IMR-90 (cell line): ENCODE results near the gene TRIM24. TPM values are rescaled to one million over a fixed set of nuclear protein-coding genes. Genes with fewer than 3 reads are reported as not detected.

Source experiments
- ATAC-seq: fragments of 200-7000 bp; cut with Tn5 transposase; 2 replicates; pipeline ENCODE4 v1.9.1; 2020; ENCODE audit warnings: low read depth, mild to moderate bottlenecking, moderate library complexity
- BruUV-seq: library from RNA; stranded (reverse); fragments of 400-500 nt; replicated peaks from 2 replicates; lab custom pipeline; 2021; lab: Mats Ljungman, UMichigan
- CTCF ChIA-PET: fragments of 300-600 bp; formaldehyde crosslinking; extraction: SDS; loops from one replicate; lab custom pipeline; 2021; ENCODE audit warnings: antibody characterized with exemption; lab: Yijun Ruan, JAX
- POLR2A ChIA-PET: fragments of 300-600 bp; sonication (Branson Sonifier 250); formaldehyde crosslinking; loops from one replicate; lab custom pipeline; 2022; ENCODE audit warnings: antibody characterized with exemption; ENCODE audit not compliant: unreplicated experiment; lab: Charles Lee
- DNase-seq: peaks from one replicate; pipeline ENCODE4 v3.0.0; 2013
- H2AFZ ChIP-seq: replicated peaks from 2 replicates; pipeline ENCODE3; 2013; ENCODE audit warnings: low read length, mild to moderate bottlenecking; ENCODE audit not compliant: poor library complexity
- H2AK5ac ChIP-seq: 2 replicates; pipeline ENCODE4 v1.6.1; 2013; ENCODE audit warnings: low read depth, low read length, inconsistent platforms
- H2AK9ac ChIP-seq: replicated peaks from 2 replicates; pipeline ENCODE3; 2013; ENCODE audit warnings: mild to moderate bottlenecking, low read depth, low read length, moderate library complexity; ENCODE audit not compliant: poor library complexity
- H2BK120ac ChIP-seq: 2 replicates; pipeline ENCODE4 v1.6.1; 2013; ENCODE audit warnings: low read depth, low read length, inconsistent platforms
- H2BK15ac ChIP-seq: 3 replicates; pipeline ENCODE4 v1.6.1; 2013; ENCODE audit warnings: low read depth, low read length, inconsistent platforms
- H2BK20ac ChIP-seq: 2 replicates; pipeline ENCODE4 v1.6.1; 2013; ENCODE audit warnings: low read depth, mild to moderate bottlenecking, inconsistent platforms, low read length, moderate library complexity
- H2BK5ac ChIP-seq: 2 replicates; pipeline ENCODE4 v1.6.1; 2013; ENCODE audit warnings: mild to moderate bottlenecking, low read depth, low read length, inconsistent platforms; ENCODE audit not compliant: poor library complexity, severe bottlenecking
- H3K14ac ChIP-seq: replicated peaks from 2 replicates; pipeline ENCODE4 v1.6.1; 2013; ENCODE audit warnings: low read depth, low read length, inconsistent platforms
- H3K18ac ChIP-seq: 2 replicates; pipeline ENCODE4 v1.6.1; 2013; ENCODE audit warnings: low read depth, low read length, control low read depth
- H3K23ac ChIP-seq: 2 replicates; pipeline ENCODE4 v1.6.1; 2013; ENCODE audit warnings: low read depth, low read length, inconsistent platforms
- H3K27ac ChIP-seq: 2 replicates; pipeline ENCODE4 v1.5.1; 2013; ENCODE audit warnings: mild to moderate bottlenecking, control low read depth, low read length; ENCODE audit not compliant: insufficient read depth
- H3K27me3 ChIP-seq: 2 replicates; pipeline ENCODE4 v1.6.1; 2013; ENCODE audit warnings: low read length; ENCODE audit not compliant: control insufficient read depth, insufficient read depth
- H3K36me3 ChIP-seq: 2 replicates; pipeline ENCODE4 v1.6.1; 2013; ENCODE audit warnings: low read length, mixed read lengths; ENCODE audit not compliant: control insufficient read depth, insufficient read depth
- H3K4ac ChIP-seq: 2 replicates; pipeline ENCODE4 v1.6.1; 2013; ENCODE audit warnings: low read depth, low read length, inconsistent platforms
- H3K4me1 ChIP-seq: 2 replicates; pipeline ENCODE4 v1.6.1; 2013; ENCODE audit warnings: low read length, mixed read lengths; ENCODE audit not compliant: control insufficient read depth, insufficient read depth
- H3K4me2 ChIP-seq: 2 replicates; pipeline ENCODE4 v1.6.1; 2013; ENCODE audit warnings: low read depth, mild to moderate bottlenecking, control low read depth, low read length, moderate library complexity
- H3K4me3 ChIP-seq: 2 replicates; pipeline ENCODE4 v1.5.1; 2013; ENCODE audit warnings: low read depth, mild to moderate bottlenecking, control low read depth, low read length, moderate library complexity; ENCODE audit not compliant: insufficient read depth
- H3K56ac ChIP-seq: 2 replicates; pipeline ENCODE4 v1.6.1; 2013; ENCODE audit warnings: low read length, inconsistent platforms; ENCODE audit not compliant: insufficient read depth; ENCODE audit errors: extremely low read depth
- H3K79me1 ChIP-seq, 2 experiments: 2 replicates each; pipeline ENCODE4 v1.6.1; 2013; ENCODE audit warnings: low read length in 2 of 2, inconsistent platforms in 1 of 2, low read depth in 1 of 2
- H3K9ac ChIP-seq: 2 replicates; pipeline ENCODE4 v1.6.1; 2013; ENCODE audit warnings: low read depth, low read length, control low read depth
- H3K9me1 ChIP-seq: 2 replicates; pipeline ENCODE4 v1.6.1; 2013; ENCODE audit warnings: low read length, inconsistent platforms; ENCODE audit not compliant: insufficient read depth
- H3K9me3 ChIP-seq: 2 replicates; pipeline ENCODE4 v1.6.1; 2013; ENCODE audit warnings: low read length; ENCODE audit not compliant: control insufficient read depth, insufficient read depth
- H4K20me1 ChIP-seq: 2 replicates; pipeline ENCODE4 v1.6.1; 2013; ENCODE audit warnings: low read length, inconsistent platforms; ENCODE audit not compliant: insufficient read depth
- H4K5ac ChIP-seq: 2 replicates; pipeline ENCODE4 v1.6.1; 2013; ENCODE audit warnings: mild to moderate bottlenecking, low read depth, low read length, control low read depth
- H4K8ac ChIP-seq, 2 experiments: 2 replicates each; pipeline ENCODE4 v1.6.1; 2013; ENCODE audit warnings: low read depth in 2 of 2, low read length in 2 of 2, control low read depth in 1 of 2, inconsistent platforms in 1 of 2
- H4K91ac ChIP-seq: 2 replicates; pipeline ENCODE4 v1.6.1; 2013; ENCODE audit warnings: low read depth, low read length, inconsistent platforms; ENCODE audit not compliant: insufficient read depth
- WGBS, 2 experiments: methylation state at CpG; one replicate each; pipeline versions ENCODE4 v1.1.5 to v1.1.7; 2013; ENCODE audit warnings: missing lambda C conversion rate in 2 of 2; ENCODE audit not compliant: insufficient read length in 1 of 2; ENCODE audit errors: extremely low coverage in 2 of 2; 5-methylcytosine and 5-hydroxymethylcytosine counted together
- dilution Hi-C: fragments of 300-500 bp; cut with HindIII; formaldehyde crosslinking; loops from one replicate; pipeline ENCODE4 v1.14.3; 2018; ENCODE audit warnings: low sequenced_read_pairs; ENCODE audit not compliant: unreplicated experiment
- in situ Hi-C: fragments of 300-500 bp; cut with MboI; formaldehyde crosslinking; loops from 3 replicates; pipeline ENCODE4 v1.14.3; 2019; ENCODE audit warnings: low sequenced_read_pairs, inconsistent platforms, mixed read lengths
- intact Hi-C: fragments of 100-400 bp; cut with micrococcal nuclease; formaldehyde crosslinking; loops from 2 replicates; pipeline ENCODE4 v1.10.0; 2022
- polyA plus RNA-seq, 3 experiments: library from polyadenylated mRNA; depleted of rRNA; stranded (reverse); fragments of >200 nt; gene quantifications; 2 replicates each; pipeline ENCODE4 v1.2.3, GENCODE V29; 2012; ENCODE audit warnings: low replicate concordance in 1 of 3
- total RNA-seq: library from RNA; depleted of rRNA; stranded (reverse); fragments of >200 nt; gene quantifications from 2 replicates; pipeline ENCODE4 v1.2.3, GENCODE V29; 2012
- TF ChIP-seq, protein P1 (sequence below): fragments of 150-350 bp; IDR thresholded peaks from 2 replicates; pipeline ENCODE4 v1.6.1; 2017; ENCODE audit warnings: mild to moderate bottlenecking, antibody characterized with exemption, low read length, low read depth

The TRIM24 gene
- total and polyA plus RNA-seq, 2 of the 4 experiments (the other 2 are of a cell fraction) = 4.1 to 5.7 TPM

DNA sequence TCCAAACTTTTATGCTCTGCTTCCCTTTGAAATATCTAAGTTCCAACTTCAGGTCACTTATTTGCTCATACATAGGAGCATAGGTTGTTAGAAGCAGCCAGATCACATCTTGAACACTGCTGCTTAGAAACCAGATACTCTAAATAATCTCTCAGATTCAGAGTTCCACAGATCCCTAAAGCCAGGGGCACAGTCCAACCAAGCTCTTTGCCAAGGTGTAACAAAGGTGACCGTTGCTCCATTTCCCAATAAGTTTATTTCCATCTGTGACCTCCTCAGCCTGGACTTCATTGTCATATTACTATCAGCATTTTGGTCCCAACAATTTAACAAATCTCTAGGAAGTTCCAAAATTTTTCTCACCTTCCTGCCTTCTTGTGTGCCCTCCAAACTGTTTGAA lies 52.8 kb downstream of the TRIM24 start:
- no peak overlapping the region for H2BK20ac ChIP-seq
- H3K4me2 ChIP-seq = no peak overlapping the region
- DNase-seq = no peak
- H2AK9ac ChIP-seq = no peak overlapping the region
- POLR2A ChIA-PET = no interaction called here
- no peak overlapping the region for H3K4ac ChIP-seq
- H3K23ac ChIP-seq = no peak overlapping the region
- H3K4me3 ChIP-seq = no peak overlapping the region
- no peak overlapping the region for H3K27ac ChIP-seq
- no TSS peak for BruUV-seq
- H4K8ac ChIP-seq = no peak overlapping the region
- no peaks in the 10 kb centered on the region for H3K27me3 ChIP-seq
- H3K9me1 ChIP-seq = no peaks in the 10 kb centered on the region
- no peak overlapping the region for H4K5ac ChIP-seq
- H3K79me1 ChIP-seq = peaks cover 8% of the 10 kb centered on the region in 2 experiments; a peak in 2 of 4 replicates
- H4K91ac ChIP-seq = no peak overlapping the region
- dilution Hi-C loops (no loop called here), intact Hi-C loops (no loop called here), in situ Hi-C loops (no loop called here)
- H3K36me3 ChIP-seq = peaks cover 8% of the 10 kb centered on the region
- H2BK15ac ChIP-seq = no peak overlapping the region
- H2BK120ac ChIP-seq = no peak overlapping the region
- CTCF ChIA-PET = no interaction called here
- ATAC-seq = no peak
- no peak overlapping the region for H3K14ac ChIP-seq
- H2BK5ac ChIP-seq = no peak overlapping the region
- no peaks in the 10 kb centered on the region for H3K9me3 ChIP-seq
- H2AK5ac ChIP-seq = no peak overlapping the region
- no peak overlapping the region for H3K18ac ChIP-seq
- WGBS, 2 experiments = no CpG with 5 or more reads among the region's 1 CpG
- no peak overlapping the region for H3K56ac ChIP-seq
- TF ChIP-seq, protein P1, sequence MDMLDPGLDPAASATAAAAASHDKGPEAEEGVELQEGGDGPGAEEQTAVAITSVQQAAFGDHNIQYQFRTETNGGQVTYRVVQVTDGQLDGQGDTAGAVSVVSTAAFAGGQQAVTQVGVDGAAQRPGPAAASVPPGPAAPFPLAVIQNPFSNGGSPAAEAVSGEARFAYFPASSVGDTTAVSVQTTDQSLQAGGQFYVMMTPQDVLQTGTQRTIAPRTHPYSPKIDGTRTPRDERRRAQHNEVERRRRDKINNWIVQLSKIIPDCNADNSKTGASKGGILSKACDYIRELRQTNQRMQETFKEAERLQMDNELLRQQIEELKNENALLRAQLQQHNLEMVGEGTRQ = no peak
- H3K4me1 ChIP-seq = no peaks in the 10 kb centered on the region
- no peaks in the 10 kb centered on the region; the same call in 1 of the 2 replicates for H4K20me1 ChIP-seq
- H3K9ac ChIP-seq = no peak overlapping the region
- H2AFZ ChIP-seq = no peak overlapping the region
